GM18511 (cell line): ENCODE data around the gene DAB2IP.

Experiments used
- ATAC-seq: cut with Tn5 transposase; IDR thresholded peaks from one replicate; pipeline ENCODE4 v1.9.1; 2021; ENCODE audit warnings: mild to moderate bottlenecking, moderate library complexity; ENCODE audit not compliant: unreplicated experiment

Gene DAB2IP

DNA sequence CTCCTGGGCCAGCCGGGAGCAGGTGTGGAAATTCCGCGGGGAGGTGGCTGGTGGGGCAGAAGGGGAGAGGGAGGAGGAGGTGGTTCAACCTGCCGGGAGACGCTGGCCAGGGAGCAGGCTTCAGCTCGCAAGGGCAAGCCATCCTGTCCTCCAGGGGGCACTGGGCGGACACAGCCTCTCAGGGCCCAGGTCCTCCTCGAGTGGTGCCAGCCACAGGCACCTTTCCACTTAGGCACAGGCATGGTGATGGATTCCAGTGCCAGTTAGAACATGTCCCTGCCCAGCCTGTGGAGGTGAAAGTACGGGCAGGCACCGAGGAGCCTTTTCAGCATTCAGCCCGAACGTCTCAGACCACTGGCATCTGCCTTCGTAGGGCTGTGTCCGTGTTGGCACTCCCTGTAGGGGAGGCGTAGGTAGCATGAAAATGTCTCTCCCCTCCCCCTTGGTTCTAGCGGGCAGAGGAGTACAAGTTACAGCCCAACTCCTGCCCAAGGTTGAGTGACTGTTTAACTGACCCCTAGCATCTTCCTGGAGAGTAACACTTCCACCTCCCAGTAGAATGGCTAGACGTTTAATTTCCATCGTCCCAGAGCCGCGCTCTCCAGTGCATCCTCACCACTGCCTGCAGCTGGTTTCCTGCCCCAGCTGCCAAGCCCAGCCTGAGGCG is 48.9 kb downstream of the DAB2IP start:
- no peak for ATAC-seq

DNA sequence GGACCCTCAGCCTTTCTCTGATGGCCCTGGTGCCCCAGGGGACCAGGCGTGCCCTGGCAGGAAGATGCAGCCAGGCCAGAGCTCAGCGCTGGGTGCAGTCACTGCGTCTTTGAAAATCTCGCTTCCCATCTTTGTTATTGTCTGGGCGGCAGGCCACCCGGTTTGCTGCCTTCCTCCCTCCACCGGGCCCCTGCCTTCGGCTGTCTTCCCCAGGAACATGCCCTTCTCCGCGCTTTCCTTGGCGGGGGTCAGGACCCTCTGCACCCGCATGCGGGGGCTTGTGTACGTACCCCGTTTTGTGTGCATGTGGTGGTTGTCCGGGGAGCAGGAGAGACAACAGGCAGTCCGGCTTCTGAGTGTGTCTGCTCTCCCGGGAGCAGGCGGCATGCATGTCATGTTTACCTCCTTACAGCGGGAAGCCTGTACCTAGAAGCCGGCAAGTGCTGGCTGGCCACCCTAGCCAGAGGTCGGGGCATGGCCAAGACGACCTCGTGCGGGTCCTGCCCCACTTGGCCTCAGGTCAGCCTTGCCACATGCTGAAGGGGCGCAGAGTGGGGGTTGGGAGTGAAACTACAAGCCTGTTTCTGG is 49.5 kb downstream of the DAB2IP start:
- no peak for ATAC-seq

DNA sequence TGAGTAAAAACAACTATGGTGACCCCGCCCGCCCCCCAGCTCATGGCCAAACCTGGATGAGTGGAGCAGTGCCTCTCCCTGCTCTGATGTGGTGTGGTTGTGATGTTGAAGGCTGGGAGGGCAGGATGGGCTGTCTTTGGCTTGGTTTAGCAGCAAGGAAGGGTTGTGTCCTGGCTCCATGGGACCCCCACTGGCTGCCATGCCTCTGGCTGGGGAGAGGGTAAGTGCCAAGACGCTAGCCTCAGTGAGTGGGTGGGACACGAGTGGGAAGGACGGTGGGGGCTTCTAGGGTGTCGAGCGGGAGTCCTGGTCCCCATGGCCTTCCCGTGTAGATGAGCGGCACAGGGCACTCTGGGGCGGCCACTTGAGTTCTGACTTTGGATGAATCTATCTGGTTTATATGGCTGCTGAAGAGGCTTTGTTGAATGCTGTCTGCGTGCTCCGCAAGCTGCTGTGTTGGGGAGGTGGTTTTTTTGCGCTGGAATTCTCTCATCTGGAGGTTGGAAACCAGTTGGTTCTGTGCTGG is 50.4 kb downstream of the DAB2IP start:
- no peak for ATAC-seq

DNA sequence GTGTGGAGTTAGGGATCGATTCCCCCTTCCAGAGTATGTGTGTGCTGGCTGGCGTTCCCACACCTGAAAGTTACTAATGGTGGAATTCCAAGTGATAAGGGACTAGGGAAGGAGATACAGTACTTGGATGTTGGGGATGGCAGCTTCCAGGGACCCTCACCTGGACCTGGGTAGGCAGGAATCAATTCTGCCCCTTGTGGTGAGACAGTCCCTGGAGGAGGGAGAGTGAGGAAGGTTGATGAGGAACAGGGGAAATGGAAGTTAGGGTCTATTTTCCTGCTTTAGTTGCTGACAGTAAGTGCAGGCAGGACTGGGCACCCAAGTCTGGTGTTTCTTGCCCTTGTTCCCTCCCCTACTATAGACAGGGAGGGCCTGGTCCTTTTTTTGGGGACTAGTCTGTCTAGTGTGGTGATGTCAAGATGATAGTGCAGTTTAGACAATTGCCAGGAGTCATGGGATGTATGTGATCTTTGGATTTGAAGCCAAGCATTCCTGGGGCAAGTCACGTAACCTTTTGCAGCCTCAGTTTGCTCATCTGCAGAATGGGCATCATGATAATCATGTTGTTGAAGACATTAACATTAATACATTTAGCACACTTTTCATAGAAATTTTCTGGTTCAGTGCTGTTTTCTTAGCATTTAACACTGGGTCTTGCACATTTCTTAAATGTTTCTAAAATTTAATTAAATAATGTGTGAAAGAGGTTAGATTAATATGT is 51.7 kb downstream of the DAB2IP start:
- no peak for ATAC-seq

DNA sequence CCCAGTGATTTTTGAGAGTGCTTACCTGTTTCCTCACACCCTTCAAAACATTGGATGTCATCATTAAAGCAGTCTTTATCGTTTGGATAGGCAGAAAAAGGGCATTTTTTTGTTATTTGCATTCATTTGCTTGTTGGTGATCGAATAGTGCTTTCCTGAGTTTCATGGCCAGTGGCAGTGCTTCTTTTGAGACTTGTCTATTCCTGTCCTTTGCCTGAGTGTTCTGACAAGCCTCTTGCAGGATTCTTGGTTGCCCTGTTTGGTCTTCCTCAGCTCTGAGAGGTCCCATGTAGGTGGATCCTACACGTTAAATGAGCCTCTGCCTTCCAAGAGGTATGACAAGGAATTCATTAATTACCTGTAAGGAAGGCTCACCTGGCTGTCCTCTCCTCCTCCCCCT is 52.8 kb downstream of the DAB2IP start:
- no peak for ATAC-seq

DNA sequence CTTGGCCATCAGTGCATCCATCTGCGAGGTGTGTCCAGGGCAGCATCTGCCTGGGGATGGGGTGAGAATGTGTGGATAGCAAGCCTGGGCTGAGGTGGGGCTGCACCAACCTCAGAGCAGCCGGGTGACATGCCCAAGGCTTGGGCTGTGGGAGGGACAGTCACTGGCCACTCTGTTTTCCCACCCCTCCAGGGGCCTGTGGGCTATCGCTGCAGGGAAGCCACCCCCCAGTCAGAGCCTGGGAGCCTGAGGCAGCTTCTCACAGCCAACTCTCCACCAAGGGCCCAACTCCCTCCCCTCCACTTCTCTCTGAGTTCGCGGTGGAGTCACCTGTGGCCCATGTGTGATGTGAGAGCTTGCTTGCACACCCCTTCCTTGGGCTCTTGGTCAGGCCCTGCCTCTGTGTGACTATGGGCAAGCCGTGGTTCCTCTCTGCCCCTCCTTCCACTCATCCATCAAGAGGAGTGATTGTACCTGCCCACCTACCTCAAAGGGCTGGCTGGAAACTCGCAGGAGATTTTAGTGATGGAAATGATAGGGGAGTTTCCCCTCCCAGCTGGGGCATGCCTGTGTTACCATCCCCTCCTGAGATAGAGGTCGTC is 54.8 kb downstream of the DAB2IP start:
- no peak for ATAC-seq

DNA sequence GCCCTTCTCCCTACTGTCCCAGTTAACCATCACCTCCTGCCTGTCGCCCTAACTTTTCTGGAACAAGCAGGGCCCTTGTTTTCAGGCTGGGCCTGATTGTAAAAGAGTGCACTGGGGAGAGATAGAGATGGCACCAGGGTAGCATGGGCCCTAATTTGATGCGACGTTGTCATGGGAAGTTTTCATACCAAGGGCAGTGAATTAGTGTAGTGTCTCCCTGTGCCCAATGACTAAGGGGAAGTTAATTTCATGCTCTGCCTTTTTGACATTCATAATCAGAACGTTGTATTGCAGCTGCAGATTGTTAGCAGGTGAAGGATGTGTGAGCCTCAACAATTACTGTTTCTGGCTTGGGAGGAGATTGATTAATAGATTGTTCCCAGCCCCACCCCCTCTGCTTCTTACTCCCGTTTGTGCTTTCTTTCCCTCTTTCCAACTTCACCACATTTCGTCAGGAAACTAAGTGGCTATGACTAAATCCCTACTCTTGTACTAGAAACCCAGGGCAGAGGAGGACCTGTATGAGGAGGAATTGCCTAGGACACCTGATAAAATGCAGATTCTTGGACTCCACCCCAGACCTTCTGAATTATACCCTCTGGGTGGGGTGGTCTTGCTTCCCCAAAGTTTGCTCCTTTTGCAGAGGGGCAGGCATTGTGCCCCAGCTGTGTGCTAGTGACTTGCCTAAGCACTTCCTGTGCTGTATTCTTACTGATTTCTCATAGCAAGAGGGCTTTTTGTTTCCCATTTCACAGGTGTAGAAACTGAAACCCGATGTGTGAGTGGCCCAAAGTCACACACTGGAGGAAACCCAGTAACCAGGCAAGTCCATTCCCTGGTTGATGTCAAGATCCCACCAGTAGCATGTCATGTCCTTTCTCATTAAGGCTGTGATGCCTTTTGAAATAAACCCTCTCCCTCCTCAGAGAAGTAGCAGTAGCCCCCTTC is 56.3 kb downstream of the DAB2IP start:
- peak; percentile 95 for ATAC-seq

DNA sequence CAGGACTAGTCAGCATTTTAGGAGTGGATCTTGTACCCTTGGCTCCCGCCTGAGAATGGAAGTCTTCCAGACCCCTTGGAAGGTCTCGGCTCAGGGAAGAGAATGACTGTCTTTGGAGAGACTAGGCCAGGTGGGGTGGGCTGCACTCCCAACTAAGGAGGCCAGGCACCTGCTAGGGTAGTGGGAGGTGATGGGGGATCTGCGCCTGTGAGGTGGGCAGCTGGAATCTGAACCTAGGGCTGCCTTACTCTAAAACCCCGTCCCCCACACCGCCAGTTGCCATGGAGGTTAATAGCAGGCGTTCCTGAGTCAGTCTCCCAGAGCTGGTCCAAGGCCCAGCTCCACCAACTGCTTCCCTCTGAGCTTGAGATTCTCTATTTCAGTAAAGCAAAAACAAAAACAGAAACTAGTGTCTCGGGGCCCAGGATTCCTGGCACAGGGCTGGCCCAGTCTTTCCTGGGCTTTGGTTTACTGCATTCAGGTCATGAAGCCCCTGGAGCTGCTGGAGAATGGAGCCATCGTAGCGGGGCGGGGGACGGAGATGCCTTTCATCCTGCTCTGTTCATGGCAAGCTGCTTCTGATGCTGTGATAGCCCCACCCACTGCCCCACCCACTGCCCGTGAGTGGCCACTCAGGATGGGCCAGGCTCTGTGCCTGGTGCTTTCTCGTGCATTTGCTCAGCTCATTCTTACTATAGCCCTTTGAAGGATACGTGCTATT is 57.5 kb downstream of the DAB2IP start:
- no peak for ATAC-seq

DNA sequence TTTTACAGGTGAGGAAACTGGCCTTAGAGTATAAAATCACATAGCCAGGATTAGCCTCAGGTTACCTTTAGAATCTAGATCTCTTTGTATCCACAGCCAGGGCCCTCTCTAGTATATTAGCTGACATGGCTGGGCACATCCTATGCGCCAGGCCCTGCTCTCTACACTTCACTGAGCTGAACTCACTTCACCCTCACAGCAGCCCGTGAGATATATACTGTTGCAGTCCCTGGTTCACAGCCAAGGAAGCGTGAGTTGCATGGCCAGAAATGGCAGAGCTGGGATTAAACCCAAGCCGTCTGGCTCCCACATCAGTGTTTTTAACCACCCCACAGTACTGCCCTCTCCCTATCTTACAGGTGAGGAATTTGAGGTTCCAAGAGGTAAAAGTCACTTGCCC is 58.4 kb downstream of the DAB2IP start:
- ATAC-seq = no peak

DNA sequence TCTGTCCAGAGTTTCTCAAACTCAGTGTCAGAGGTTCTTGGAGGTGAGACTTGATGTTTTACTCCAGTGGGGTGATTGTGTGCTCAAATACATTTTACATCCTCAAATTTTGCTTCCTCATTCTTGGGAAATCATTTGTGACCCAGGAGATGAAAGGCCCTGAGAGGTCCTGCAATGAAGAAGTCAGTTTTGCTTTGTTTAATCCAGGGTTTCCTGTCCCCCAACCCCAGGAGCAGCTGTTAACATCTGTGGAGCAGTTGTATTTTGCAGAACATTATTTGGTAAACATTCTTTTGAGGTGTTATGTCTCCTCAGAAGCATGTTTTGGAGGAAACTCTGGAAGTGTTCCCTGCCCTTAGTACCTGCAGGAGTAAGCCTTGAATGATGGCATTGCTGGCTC is 59.8 kb downstream of the DAB2IP start:
- no peak for ATAC-seq

DNA sequence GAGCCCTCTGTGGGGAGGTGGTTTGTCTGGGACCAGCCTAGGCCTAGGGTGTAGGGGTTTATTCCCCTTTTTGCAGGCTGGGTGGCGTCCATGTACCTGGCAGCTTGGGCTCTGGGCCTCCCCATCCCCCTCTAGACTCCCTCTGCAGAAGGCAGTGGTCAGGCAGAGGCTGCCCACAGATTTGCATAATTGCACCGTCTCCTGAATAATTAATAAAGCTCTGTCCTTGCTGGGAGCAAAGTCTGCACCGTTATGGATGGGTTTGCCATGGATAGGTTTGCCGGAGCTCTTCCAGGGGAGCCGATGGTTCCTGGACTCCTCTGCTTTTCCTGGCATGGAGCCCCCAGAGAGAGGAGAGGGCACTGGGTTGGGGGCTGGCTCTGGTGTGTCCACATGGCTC is 60.4 kb downstream of the DAB2IP start:
- ATAC-seq = no peak

DNA sequence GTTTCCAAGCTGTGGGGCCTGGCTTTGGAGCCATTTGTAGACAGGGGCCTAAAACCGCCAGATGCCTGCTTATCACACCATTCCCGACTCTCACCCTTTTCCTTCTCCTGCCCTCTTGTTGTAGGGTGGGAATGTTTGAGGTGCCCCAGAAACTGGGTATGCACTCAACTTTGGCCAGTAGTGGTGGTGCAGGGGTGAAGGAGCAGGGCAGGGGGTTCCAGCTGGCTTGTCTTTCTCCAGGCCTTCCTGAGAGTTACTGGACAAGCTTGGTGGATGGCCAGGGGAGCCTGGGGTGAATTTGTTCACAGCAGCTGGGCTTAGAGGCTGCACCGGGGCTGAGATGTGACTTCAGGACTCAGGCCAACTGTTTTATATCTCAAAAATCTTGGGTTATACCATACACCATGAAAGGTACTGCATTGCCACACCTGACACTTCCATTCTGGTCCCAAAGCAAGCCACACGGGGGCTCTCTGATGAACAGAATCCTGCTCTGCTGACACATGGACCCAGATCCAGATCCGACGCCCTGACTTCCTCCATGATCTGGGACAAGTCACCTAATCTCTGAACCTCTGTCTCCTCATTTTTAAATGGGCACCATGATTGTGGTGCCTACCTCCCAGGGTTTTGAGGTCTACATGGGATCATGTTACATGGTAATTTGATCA is 62.1 kb downstream of the DAB2IP start:
- no peak for ATAC-seq

DNA sequence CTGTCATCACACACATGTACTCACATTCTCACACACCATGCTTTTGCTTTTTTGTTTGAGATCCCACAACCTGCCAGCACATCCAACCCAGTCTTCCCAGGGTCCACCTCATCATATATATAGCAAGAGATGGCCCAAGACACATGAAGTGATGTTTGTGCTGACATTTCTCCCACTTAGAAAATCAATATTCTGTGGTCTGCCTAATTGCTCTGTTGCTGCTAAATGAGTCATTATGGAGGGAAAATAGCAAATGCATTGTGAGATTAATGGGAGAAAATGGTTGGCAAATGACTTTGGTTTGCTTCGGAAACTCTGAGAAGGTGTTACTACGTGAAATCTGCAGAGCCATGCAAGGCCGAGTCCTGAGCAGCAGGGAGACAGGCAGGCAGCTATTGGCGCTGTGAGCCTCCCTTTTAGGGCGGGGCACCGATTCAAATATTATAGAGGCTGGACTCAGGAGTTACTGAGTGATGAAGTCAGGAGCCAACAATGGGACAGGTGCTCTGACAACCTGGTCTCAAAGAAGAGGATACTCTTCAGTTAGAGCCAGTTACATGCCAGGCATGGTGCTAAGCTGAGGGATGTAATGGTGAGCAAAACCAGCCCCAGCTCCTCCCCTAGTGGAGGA is 62.8 kb downstream of the DAB2IP start:
- no peak for ATAC-seq

DNA sequence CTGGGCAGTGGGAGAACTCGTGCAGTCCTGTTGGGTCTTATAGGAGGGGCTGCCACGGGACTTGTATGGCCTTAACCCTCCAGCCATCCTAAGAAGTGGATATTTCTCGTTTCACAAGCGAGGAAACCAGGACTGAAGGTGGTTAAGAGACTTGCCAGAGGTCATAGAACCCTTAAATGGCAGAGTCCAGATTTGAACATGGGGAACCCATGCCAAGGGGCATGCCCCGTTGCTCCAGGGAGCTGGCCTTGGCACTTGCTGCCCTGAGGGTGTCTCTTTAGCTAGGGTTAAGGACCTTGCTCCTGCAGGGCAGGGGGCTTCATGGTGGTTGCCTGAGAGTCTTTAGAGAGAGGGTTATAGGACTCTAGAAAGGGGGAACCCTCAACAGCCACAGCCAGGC is 63.4 kb downstream of the DAB2IP start:
- ATAC-seq = no peak

DNA sequence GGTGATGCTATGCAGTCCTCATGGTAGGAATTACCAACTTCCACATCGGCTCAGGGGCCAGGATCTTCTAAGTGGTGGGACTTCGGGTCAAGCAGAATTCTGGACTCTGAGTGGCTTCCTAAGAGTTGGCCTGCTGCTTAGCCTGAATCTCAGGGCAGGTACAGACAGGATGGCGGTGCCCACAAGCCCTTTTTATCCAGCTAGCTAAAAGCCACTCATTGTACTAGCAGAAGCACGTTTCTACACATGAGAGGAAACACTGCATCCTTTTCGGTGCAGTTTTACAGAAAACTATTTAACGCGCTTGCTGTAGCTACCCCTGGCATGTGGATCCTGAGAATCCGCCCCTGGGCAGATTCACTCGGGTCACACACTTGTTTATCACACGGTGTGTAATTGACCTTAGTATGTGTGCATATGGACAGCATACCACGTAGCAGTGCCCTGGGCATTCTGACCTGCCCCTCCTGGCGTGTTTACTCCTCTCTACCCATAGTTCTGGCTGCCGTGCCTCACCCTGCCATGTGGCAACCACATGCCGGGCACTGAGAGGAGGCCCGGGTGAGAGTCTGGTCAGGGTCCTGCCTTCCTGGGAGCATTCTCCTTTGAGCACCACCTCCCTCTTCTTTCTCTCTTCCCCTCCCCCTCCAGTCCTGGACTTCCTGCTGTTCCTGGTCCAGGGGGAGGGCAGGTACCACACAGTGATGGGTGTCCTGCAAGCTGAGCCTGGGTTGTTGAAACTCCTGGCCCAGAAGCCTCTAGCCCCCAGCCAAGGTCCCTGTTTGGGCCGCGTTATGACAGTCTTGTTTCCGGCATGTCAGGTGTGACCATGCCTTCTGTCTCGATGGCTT is 65.9 kb downstream of the DAB2IP start:
- ATAC-seq = no peak

DNA sequence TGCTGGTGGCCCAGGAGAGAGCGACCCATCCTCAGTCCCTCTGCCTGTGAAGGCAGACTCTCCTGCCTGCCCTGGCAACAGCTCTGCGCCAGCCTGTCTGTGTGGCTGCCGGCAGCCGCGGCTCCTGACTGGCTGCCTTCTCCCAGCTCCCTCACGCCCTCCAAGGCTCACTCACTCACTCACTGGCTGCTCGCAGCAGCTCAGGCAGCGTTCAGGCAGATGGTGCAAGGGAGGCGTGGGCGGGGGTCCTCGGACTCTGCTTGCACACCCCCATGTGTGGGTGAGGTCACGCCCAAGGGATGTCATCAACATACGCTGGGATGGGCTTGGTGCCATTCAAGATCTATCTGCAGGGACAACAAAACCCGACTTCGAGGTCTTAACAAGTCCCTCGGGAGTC is 66.7 kb downstream of the DAB2IP start:
- ATAC-seq = no peak

DNA sequence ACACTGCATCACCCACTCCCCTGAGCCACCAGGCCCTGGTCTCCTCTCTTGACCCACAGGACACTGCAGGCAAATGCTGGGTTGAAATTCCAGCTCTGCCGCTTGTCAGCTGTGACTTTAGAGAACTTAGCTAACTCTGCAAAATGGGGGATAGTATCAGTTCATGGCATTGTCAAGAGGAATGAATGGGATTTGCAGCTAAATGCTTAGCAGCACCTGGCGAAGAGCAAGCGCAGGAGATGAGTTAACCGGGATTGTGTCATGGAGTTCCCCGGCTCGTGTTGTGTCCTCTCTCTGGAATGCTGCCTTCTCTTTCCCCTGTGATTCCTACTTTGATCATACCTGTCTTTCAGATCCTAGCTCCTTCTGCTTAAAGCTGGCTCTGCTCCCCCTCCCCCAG is 67.1 kb downstream of the DAB2IP start:
- ATAC-seq = no peak
